HG03439 (cell line): ENCODE data around the gene OR14A16.

Experiments
- ATAC-seq: cut with Tn5 transposase; IDR thresholded peaks from one replicate; pipeline ENCODE4 v1.9.1; 2021; ENCODE audit warnings: mild to moderate bottlenecking, moderate library complexity; ENCODE audit not compliant: unreplicated experiment

OR14A16 gene

GRCh38 chr1:247797518-247797917 is 26.4 kb downstream of the OR14A16 start:
- ATAC-seq = no peak

- no peak for ATAC-seq
These were observed 54.3 kb downstream of the OR14A16 start for GRCh38 chr1:247769603-247770002.
